HG02970 (cell line): Measurements from ENCODE around the gene BHLHE23.
"Not testable (repeated sequence)": the region's sequence is repeated elsewhere in the genome, so short reads cannot be mapped to it uniquely, and the experiment has no call there.

ENCODE experiments used
- ATAC-seq: cut with Tn5 transposase; IDR thresholded peaks from one replicate; pipeline ENCODE4 v1.9.1; 2021; ENCODE audit warnings: mild to moderate bottlenecking, moderate library complexity, moderate number of reproducible peaks; ENCODE audit not compliant: unreplicated experiment, low FRiP score

Gene BHLHE23

GRCh38 chr20:63043348-63044203 is 36.8 kb upstream of the BHLHE23 start:
- ATAC-seq, result no peak

- peak; percentile 53 for ATAC-seq
Observed at GRCh38 chr20:63042448-63043071, 35.8 kb upstream of the BHLHE23 start.

- no peak for ATAC-seq
Observed at GRCh38 chr20:63041776-63042175, 35.0 kb upstream of the BHLHE23 start.

- no peak for ATAC-seq
Observed at GRCh38 chr20:63037669-63038268, 31.0 kb upstream of the BHLHE23 start.

GRCh38 chr20:63036291-63036690 is 29.5 kb upstream of the BHLHE23 start:
- no peak for ATAC-seq

GRCh38 chr20:63035603-63036185 is 28.9 kb upstream of the BHLHE23 start:
- ATAC-seq, result no peak

- ATAC-seq, result not testable (repeated sequence)
Observed at GRCh38 chr20:63034710-63035602, 28.2 kb upstream of the BHLHE23 start.

- ATAC-seq, result no peak
Observed at GRCh38 chr20:63033794-63034709, 27.3 kb upstream of the BHLHE23 start.

GRCh38 chr20:63032861-63033793 is 26.4 kb upstream of the BHLHE23 start:
- ATAC-seq, result no peak

- ATAC-seq, result no peak
Observed at GRCh38 chr20:63032026-63032800, 25.4 kb upstream of the BHLHE23 start.

GRCh38 chr20:63031251-63032014 is 24.7 kb upstream of the BHLHE23 start:
- ATAC-seq, result no peak

GRCh38 chr20:63029358-63030121 is 22.8 kb upstream of the BHLHE23 start:
- no peak for ATAC-seq

- ATAC-seq, result no peak
Observed at GRCh38 chr20:63028461-63028921, 21.7 kb upstream of the BHLHE23 start.

GRCh38 chr20:63027922-63028389 is 21.2 kb upstream of the BHLHE23 start:
- ATAC-seq, result no peak

GRCh38 chr20:63027221-63027921 is 20.6 kb upstream of the BHLHE23 start:
- no peak for ATAC-seq
